HG03520 (cell line): Measurements from ENCODE around the gene AK4.
"Not testable (repeated sequence)": the region's sequence is repeated elsewhere in the genome, so short reads cannot be mapped to it uniquely, and the experiment has no call there.

Experiments
- ATAC-seq: cut with Tn5 transposase; IDR thresholded peaks from one replicate; pipeline ENCODE4 v1.9.1; 2021; ENCODE audit warnings: mild to moderate bottlenecking, moderate library complexity; ENCODE audit not compliant: unreplicated experiment

The AK4 gene

GRCh38 chr1:65210325-65210724, 62.3 kb downstream of the AK4 start:
- no peak for ATAC-seq

DNA sequence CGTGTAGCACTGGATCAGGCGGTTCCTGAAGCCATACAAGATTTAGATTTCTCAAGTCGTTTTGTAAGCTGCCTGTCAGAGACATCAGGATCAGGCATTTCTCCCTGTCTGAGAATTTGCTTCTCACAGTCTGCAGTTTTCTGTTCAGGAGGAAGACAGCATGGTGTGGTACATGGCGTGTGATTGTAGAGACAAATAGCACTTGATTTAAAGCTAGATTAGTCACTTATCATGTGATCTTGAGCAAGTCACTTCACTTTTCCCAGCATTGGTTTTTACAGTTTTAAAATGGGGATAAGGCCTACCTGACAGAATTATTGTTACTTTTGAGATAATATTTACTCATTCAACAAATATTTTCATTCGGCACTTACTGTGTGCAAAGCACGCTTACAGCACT, 63.3 kb downstream of the AK4 start:
- ATAC-seq, result no peak

GRCh38 chr1:65213271-65214023, 65.4 kb downstream of the AK4 start:
- ATAC-seq, result no peak

- no peak for ATAC-seq
Observed at GRCh38 chr1:65214340-65215027, 66.5 kb downstream of the AK4 start.

GRCh38 chr1:65216989-65217388, 69.0 kb downstream of the AK4 start:
- ATAC-seq, result no peak

DNA sequence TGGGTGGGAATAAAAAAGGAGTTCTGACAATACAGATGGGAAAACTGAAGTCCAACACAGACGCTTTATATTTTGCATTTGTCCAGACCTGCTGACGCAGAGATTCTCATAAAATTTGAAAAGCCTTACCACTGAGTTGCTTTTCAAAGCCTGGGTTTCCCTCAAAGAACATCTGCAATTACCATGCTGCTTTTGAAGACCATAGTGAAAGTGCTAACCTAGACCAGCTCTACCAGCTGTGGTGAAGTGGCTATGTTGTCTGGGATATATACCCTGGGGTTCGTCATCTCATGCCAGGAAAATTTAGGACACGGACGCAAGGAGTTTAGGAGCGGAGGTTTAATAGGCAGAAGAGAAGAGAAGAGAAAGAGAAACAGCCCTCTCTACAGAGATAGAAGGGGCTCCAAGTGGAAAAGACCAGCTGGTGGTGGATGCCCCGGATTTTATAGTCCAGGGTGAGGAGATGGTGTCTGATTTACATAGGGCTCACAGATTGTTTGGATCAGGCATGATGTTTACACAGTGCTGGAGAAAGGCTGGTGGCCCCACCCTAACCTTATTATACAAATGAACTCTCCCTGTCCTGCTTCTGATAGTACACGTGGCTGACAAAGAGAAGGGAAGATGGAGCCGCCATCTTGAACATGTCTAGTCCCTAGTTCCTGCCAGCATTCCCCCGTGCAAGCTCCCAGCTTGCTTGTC, 73.8 kb downstream of the AK4 start:
- no peak for ATAC-seq

- ATAC-seq, result no peak
Observed at GRCh38 chr1:65222340-65222940, 74.4 kb downstream of the AK4 start.

- no peak for ATAC-seq
Observed at GRCh38 chr1:65224681-65225091, 76.7 kb downstream of the AK4 start.

GRCh38 chr1:65225179-65225578, 77.2 kb downstream of the AK4 start:
- ATAC-seq, result no peak

DNA sequence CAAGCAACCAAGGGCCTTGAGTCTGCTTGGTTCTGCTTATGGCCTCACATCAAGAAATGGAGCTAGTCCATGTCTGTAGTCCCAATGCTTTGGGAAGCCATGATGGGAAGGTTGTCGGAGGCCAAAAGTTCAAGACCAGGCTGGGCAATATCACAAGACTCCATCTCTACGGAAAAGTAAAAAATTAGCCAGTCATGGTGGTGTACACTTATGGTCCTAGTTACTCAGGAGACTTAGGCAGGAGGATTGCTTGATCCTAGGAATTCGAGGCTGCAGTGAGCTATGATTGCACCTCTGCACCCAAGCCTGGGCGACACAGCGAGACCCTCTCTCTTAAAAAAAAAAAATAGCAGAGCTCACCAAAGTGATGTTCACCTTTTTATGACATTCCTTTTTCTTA, 81.2 kb downstream of the AK4 start:
- ATAC-seq, result no peak

DNA sequence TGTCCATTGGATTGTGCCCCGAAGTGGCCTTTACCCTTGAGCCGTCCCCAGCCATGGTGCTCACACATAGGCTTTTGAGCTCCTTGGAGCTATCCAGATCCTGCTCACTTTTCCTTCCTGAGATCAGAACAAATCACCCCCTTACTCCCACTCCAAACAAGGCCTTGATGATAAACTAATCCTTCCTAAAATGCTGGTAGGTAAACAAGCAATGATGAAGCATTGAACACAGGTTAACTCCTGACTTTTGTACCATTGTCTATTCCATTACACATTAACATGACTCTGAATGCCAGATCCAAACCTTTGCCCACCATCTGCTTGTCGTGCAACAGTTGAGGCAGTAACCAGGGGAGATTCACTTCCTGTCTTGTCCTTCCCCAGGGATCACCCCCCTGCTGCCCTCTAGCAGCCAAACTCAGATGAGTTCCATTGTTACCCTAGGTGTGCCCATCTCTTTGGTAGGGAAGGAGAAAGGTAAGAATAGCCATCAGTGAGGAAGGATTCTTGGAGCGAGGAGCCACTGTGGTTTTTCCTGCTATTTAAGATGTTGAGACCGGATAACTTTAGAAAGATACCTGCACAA, 81.8 kb downstream of the AK4 start:
- no peak for ATAC-seq

- peak; percentile 75 for ATAC-seq
Observed at GRCh38 chr1:65230731-65231481, 82.9 kb downstream of the AK4 start.

DNA sequence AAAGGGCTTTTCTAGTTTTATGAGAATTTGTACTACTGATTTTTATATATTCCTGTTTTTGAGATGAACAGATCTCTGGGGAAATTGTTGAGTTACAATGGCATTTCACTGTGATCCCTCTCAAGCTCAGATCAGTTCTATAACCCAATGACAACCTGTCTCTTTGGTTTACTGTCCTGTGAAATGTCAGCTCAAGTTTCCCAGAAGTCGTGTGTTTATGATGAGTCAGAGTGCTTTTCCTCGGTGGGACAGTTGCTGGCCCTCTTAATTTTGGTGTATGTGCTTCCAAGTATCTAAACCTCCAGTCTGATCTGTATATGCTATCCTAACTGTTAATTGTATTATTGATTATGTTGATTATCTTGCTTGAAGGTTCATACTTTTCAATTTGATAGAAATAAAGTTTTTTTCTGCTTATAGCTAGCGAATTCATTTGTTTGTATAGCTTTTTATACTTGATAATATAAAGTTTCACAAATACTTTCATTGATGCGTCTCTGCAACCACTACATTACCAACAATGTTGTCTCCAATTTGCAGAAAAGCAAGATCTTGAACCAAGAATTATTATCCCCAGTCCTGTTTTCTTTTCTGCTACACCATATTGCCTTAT, 83.8 kb downstream of the AK4 start:
- no peak for ATAC-seq

- ATAC-seq, result no peak
Observed at GRCh38 chr1:65232461-65232990, 84.5 kb downstream of the AK4 start.

DNA sequence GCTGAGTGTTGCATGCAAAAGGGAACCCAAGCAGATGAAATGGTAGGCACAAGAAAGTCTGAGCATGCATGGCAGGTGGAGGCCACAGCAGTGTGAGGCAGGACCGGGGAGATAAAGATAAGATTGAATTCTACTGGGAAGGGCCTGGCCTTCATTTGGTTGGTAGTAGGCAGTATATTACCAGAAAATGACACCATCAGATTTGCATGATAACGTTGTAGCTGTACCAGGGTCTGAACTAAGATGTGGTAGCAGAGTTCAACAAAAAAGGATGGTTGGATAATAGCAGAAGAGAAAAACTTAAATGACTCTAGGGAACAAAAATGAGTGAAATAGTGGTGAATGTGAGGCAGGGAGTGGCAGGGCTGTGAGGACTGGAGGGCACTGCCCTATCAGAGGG, 85.8 kb downstream of the AK4 start:
- ATAC-seq, result no peak

DNA sequence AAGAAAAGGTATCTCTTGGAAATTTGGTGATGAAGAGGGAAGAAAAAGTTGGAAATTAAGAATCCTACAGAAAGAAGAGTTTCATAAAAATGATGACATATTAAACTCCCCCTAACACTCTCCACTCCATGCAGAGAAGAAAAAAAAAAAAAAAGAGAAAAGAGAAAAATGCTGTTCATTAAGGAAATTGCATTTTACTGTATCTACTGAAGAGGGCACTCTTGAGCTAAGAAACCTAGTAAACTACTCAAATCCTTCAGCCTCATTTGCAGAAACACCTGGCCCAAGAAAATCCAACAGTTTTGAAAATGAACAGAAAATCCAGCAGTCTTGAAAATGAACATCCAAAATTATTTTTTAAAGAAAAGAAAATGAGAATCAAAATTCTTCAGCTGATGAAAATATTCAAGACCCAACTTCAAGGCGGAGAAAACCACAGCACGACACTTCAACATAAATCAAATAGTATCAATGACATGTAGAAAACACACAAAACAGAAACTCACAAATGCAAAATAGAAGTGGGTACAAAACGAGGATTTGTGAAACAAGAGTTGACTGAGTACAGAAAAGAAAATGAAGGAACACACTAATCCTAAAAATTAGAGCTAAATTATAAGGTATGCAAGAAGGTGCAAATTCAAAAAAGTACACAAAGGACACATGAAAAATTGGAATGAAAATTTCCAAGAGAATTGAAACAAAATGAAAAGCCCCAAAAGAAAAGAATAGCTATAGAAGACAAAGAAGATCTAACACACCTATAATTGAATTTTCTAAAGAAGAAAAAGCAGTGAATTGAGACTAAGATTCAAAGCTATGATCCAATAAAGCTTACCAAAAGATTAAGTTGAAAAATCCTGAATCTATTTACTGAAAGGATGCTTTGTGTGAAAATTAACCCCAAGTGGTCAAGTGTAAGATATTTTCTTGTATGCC, 88.1 kb downstream of the AK4 start:
- no peak for ATAC-seq

- ATAC-seq, result not testable (repeated sequence)
Observed at GRCh38 chr1:65237088-65237487, 89.1 kb downstream of the AK4 start.

GRCh38 chr1:65237503-65237902, 89.5 kb downstream of the AK4 start:
- no peak for ATAC-seq

- ATAC-seq, result no peak
Observed at GRCh38 chr1:65238010-65238409, 90.0 kb downstream of the AK4 start.
